Effector memory CD4-positive, alpha-beta T cell (primary cell): ENCODE measurements around the gene MRTO4.
"Not testable (repeated sequence)": the region's sequence is repeated elsewhere in the genome, so short reads cannot be mapped to it uniquely, and the experiment has no call there.

ENCODE experiments used
- DNase-seq, 3 donors: peaks; one replicate each; pipeline ENCODE4 v3.0.0-alpha.2; 2020
- H3K27ac ChIP-seq: 2 replicates; pipeline ENCODE4 v1.7.0; 2013; ENCODE audit warnings: mild to moderate bottlenecking, low read length, moderate library complexity; ENCODE audit not compliant: insufficient read depth, poor library complexity, severe bottlenecking
- H3K27me3 ChIP-seq: replicated peaks from 2 replicates; pipeline ENCODE4 v1.7.0; 2013; ENCODE audit warnings: mild to moderate bottlenecking, low read length; ENCODE audit not compliant: insufficient read depth, control insufficient read depth, poor library complexity, severe bottlenecking
- H3K36me3 ChIP-seq: 2 replicates; pipeline ENCODE4 v1.7.0; 2013; ENCODE audit warnings: mild to moderate bottlenecking, low read length, moderate library complexity; ENCODE audit not compliant: control insufficient read depth, insufficient read depth
- H3K4me1 ChIP-seq: 2 replicates; pipeline ENCODE4 v1.7.0; 2013; ENCODE audit warnings: low read length, mild to moderate bottlenecking; ENCODE audit not compliant: control insufficient read depth, insufficient read depth, poor library complexity, severe bottlenecking
- H3K4me3 ChIP-seq: 2 replicates; pipeline ENCODE4 v1.7.0; 2013; ENCODE audit warnings: low read length, low read depth, mild to moderate bottlenecking; ENCODE audit not compliant: insufficient read depth, poor library complexity, severe bottlenecking
- H3K9me3 ChIP-seq: 2 replicates; pipeline ENCODE4 v1.7.0; 2013; ENCODE audit warnings: mild to moderate bottlenecking, low read length, moderate library complexity; ENCODE audit not compliant: control insufficient read depth

Gene MRTO4

GRCh38 chr1:19254416-19254815, 2.8 kb downstream of the MRTO4 start:
- Histone ChIP-seq H3K9me3 (no peaks in the 10 kb centered on the region), H3K4me3 (no peak overlapping the region), H3K27ac (no peak overlapping the region), H3K4me1 (peaks cover 27% of the 10 kb centered on the region), H3K27me3 (no peaks in the 10 kb centered on the region), H3K36me3 (peaks cover 38% of the 10 kb centered on the region)
- DNase-seq, result no peak

- no peaks in the 10 kb centered on the region for H3K9me3 ChIP-seq
- DNase-seq, result no peak
- peaks cover 27% of the 10 kb centered on the region for H3K4me1 ChIP-seq
- no peaks in the 10 kb centered on the region for H3K27me3 ChIP-seq
- no peak overlapping the region for H3K4me3 ChIP-seq
- no peak overlapping the region for H3K27ac ChIP-seq
- peaks cover 47% of the 10 kb centered on the region for H3K36me3 ChIP-seq
Observed at GRCh38 chr1:19255288-19255687, 3.7 kb downstream of the MRTO4 start.

- not testable (repeated sequence) for H3K27me3 ChIP-seq, DNase-seq, H3K4me3 ChIP-seq, H3K9me3 ChIP-seq, H3K27ac ChIP-seq
- Histone ChIP-seq H3K36me3 (peaks cover 48% of the 10 kb centered on the region), H3K4me1 (peaks cover 19% of the 10 kb centered on the region)
Observed at GRCh38 chr1:19256301-19256700, 4.7 kb downstream of the MRTO4 start.

- Histone ChIP-seq H3K27ac (no peak overlapping the region), H3K4me1 (peaks cover 13% of the 10 kb centered on the region), H3K27me3 (no peaks in the 10 kb centered on the region), H3K36me3 (peaks cover 48% of the 10 kb centered on the region), H3K9me3 (no peaks in the 10 kb centered on the region), H3K4me3 (no peak overlapping the region)
- no peak for DNase-seq
Observed at GRCh38 chr1:19257178-19257914, 5.7 kb downstream of the MRTO4 start.

- Histone ChIP-seq H3K9me3 (no peaks in the 10 kb centered on the region), H3K27ac (no peak overlapping the region), H3K4me3 (no peak overlapping the region), H3K4me1 (peaks cover 6% of the 10 kb centered on the region), H3K36me3 (peaks cover 48% of the 10 kb centered on the region), H3K27me3 (no peaks in the 10 kb centered on the region)
- DNase-seq, result no peak
Observed at GRCh38 chr1:19258353-19258752, 6.7 kb downstream of the MRTO4 start.

- Histone ChIP-seq H3K27me3 (no peaks in the 10 kb centered on the region), H3K4me1 (no peaks in the 10 kb centered on the region), H3K27ac (no peak overlapping the region), H3K9me3 (no peaks in the 10 kb centered on the region), H3K4me3 (no peak overlapping the region), H3K36me3 (peaks cover 46% of the 10 kb centered on the region)
- DNase-seq, result no peak
Observed at GRCh38 chr1:19260211-19261138, 8.9 kb downstream of the MRTO4 start.

GRCh38 chr1:19262047-19262446, 10.4 kb downstream of the MRTO4 start:
- Histone ChIP-seq H3K4me3 (no peak overlapping the region), H3K36me3 (peaks cover 33% of the 10 kb centered on the region), H3K4me1 (no peaks in the 10 kb centered on the region), H3K27ac (no peak overlapping the region), H3K9me3 (no peaks in the 10 kb centered on the region), H3K27me3 (no peaks in the 10 kb centered on the region)
- no peak for DNase-seq

- peaks cover 26% of the 10 kb centered on the region for H3K36me3 ChIP-seq
- no peak overlapping the region for H3K27ac ChIP-seq
- no peaks in the 10 kb centered on the region for H3K4me1 ChIP-seq
- no peak for DNase-seq
- no peaks in the 10 kb centered on the region for H3K9me3 ChIP-seq
- no peaks in the 10 kb centered on the region for H3K27me3 ChIP-seq
- no peak overlapping the region for H3K4me3 ChIP-seq
Observed at GRCh38 chr1:19262744-19263143, 11.1 kb downstream of the MRTO4 start.

GRCh38 chr1:19268445-19268844, 16.8 kb downstream of the MRTO4 start:
- H3K4me1 ChIP-seq, result no peaks in the 10 kb centered on the region
- H3K36me3 ChIP-seq, result no peaks in the 10 kb centered on the region
- no peaks in the 10 kb centered on the region for H3K9me3 ChIP-seq
- no peaks in the 10 kb centered on the region for H3K27me3 ChIP-seq
- no peak overlapping the region for H3K4me3 ChIP-seq
- no peak for DNase-seq
- no peak overlapping the region for H3K27ac ChIP-seq
